GM10847 (cell line): ENCODE results near the gene PCDHGB1.
"Not testable (repeated sequence)": the region's sequence is repeated elsewhere in the genome, so short reads cannot be mapped to it uniquely, and the experiment has no call there.

Source experiments
- POLR2A ChIP-seq: IDR thresholded peaks from 2 replicates; pipeline ENCODE4 v1.6.1; 2011; ENCODE audit not compliant: insufficient read length; ENCODE audit errors: extremely low read depth

PCDHGB1 gene

GRCh38 chr5:141369994-141370848 is 20.3 kb downstream of the PCDHGB1 start, which contains the start of gene PCDHGB3:
TSS of gene PCDHGB3 (plus strand) at chr5:141370242. CDS start at chr5:141370395, 153 bp downstream.
- TF ChIP-seq POLR2A = no peak

GRCh38 chr5:141371572-141372475 is 21.9 kb downstream of the PCDHGB1 start:
- TF ChIP-seq POLR2A = no peak

- no peak for TF ChIP-seq POLR2A
Observed at GRCh38 chr5:141373673-141374317, 23.9 kb downstream of the PCDHGB1 start, which contains the start of gene PCDHGA6. TSS of gene PCDHGA6 (plus strand) at chr5:141373891. CDS start at chr5:141374084, 193 bp downstream.

- TF ChIP-seq POLR2A = no peak
Observed at GRCh38 chr5:141374627-141375026, 24.7 kb downstream of the PCDHGB1 start.

GRCh38 chr5:141382469-141383294 is 32.8 kb downstream of the PCDHGB1 start, which contains the start of gene PCDHGA7:
TSS of gene PCDHGA7 (plus strand) at chr5:141382742. CDS start at chr5:141382900, 158 bp downstream.
- no peak for TF ChIP-seq POLR2A

- no peak for TF ChIP-seq POLR2A
Observed at GRCh38 chr5:141383345-141383744, 33.4 kb downstream of the PCDHGB1 start.

GRCh38 chr5:141384471-141385267 is 34.8 kb downstream of the PCDHGB1 start:
- no peak for TF ChIP-seq POLR2A

- TF ChIP-seq POLR2A = not testable (repeated sequence)
Observed at GRCh38 chr5:141387557-141388311, 37.8 kb downstream of the PCDHGB1 start, which contains the start of gene PCDHGB4. TSS of gene PCDHGB4 (plus strand) at chr5:141387698. CDS start at chr5:141387885, 187 bp downstream.

- TF ChIP-seq POLR2A = no peak
Observed at GRCh38 chr5:141388661-141389060, 38.8 kb downstream of the PCDHGB1 start.

- TF ChIP-seq POLR2A = no peak
Observed at GRCh38 chr5:141389153-141390042, 39.5 kb downstream of the PCDHGB1 start.

GRCh38 chr5:141392429-141393198 is 42.7 kb downstream of the PCDHGB1 start, which contains the start of gene PCDHGA8:
TSS of gene PCDHGA8 (plus strand) at chr5:141392633. CDS start at chr5:141392814, 181 bp downstream.
- no peak for TF ChIP-seq POLR2A

GRCh38 chr5:141393267-141393666 is 43.4 kb downstream of the PCDHGB1 start:
- no peak for TF ChIP-seq POLR2A
